ENCODE measurements around the gene USP13.

GRCh38 chr3:179735321-179735720 lies 82.5 kb downstream of the USP13 start:
- TF ChIP-seq CTCF (IDR thresholded peaks at IDR 0.05; ENCODE audit: poor library complexity) (no peak), EZH2phosphoT487 (IDR thresholded peaks at IDR 0.05; ENCODE audit: low read depth, severe bottlenecking, unreplicated experiment) (no peak), EZH2 (IDR thresholded peaks at IDR 0.05; ENCODE audit: borderline replicate concordance) (no peak)

All from hepatocyte (in vitro differentiated cells).